ENCODE data around the gene GMDS. TPM values are rescaled to one million over a fixed set of nuclear protein-coding genes. Genes with fewer than 3 reads are reported as not detected.

GMDS gene
- total and polyA plus RNA-seq, 2 donors (not counting 1 experiment from before 2014, with no cell fraction given), result 12.7 to 34.5 TPM

- Histone ChIP-seq H3K79me2 (ENCODE audit: control insufficient read depth, insufficient read depth, low read length) (no peaks in the 10 kb centered on the region), H3K27ac (ENCODE audit: insufficient read depth, low read length) (no peak overlapping the region), H3K27me3 (ENCODE audit: control insufficient read depth, insufficient read depth, low read length) (no peaks in the 10 kb centered on the region), H4K20me1 (ENCODE audit: control insufficient read depth, extremely low read depth, insufficient read depth, low read length) (no peaks in the 10 kb centered on the region), H2AFZ (ENCODE audit: low read length) (no peak overlapping the region), H3K4me2 (ENCODE audit: extremely low read depth, insufficient read depth, low read length) (no peak overlapping the region), H3K4me3 (replicated peaks in 1 of 4; ENCODE audit: control extremely low read depth in 1 of 4, insufficient read depth in 1 of 4, low read depth in 3 of 4, low read length in 4 of 4) (no peak overlapping the region), H3K9me3 (ENCODE audit: control insufficient read depth, insufficient read depth, low read depth, low read length) (no peaks in the 10 kb centered on the region), H3K36me3 (ENCODE audit: control insufficient read depth, insufficient read depth, low read length) (no peaks in the 10 kb centered on the region), H3K9ac (ENCODE audit: insufficient read depth, low read length) (no peak overlapping the region), H3K4me1 (ENCODE audit: control insufficient read depth, extremely low read depth, insufficient read depth, low read length) (no peaks in the 10 kb centered on the region)
- no peak for TF ChIP-seq CTCF (conservative IDR thresholded peaks at IDR 0.05 in 1 of 2, IDR thresholded peaks at IDR 0.05 in 1 of 2; ENCODE audit: low read depth in 1 of 2, low read length in 2 of 2)
- no peak for TF ChIP-seq EZH2 (IDR thresholded peaks at IDR 0.05; ENCODE audit: low read length, missing control alignments)
- no peak for DNase-seq (ENCODE audit: low read depth in 2 of 2)
Observed at GRCh38 chr6:1640476-1640875, 604.9 kb downstream of the GMDS start.

GRCh38 chr6:1639430-1639829 lies 606.0 kb downstream of the GMDS start:
- Histone ChIP-seq H4K20me1 (ENCODE audit: control insufficient read depth, extremely low read depth, insufficient read depth, low read length) (no peaks in the 10 kb centered on the region), H3K9ac (ENCODE audit: insufficient read depth, low read length) (no peak overlapping the region), H3K4me3 (replicated peaks in 1 of 4; ENCODE audit: control extremely low read depth in 1 of 4, insufficient read depth in 1 of 4, low read depth in 3 of 4, low read length in 4 of 4) (no peak overlapping the region), H3K4me1 (ENCODE audit: control insufficient read depth, extremely low read depth, insufficient read depth, low read length) (no peaks in the 10 kb centered on the region), H3K27me3 (ENCODE audit: control insufficient read depth, insufficient read depth, low read length) (no peaks in the 10 kb centered on the region), H3K4me2 (ENCODE audit: extremely low read depth, insufficient read depth, low read length) (no peak overlapping the region), H3K36me3 (ENCODE audit: control insufficient read depth, insufficient read depth, low read length) (no peaks in the 10 kb centered on the region), H3K27ac (ENCODE audit: insufficient read depth, low read length) (no peak overlapping the region), H2AFZ (ENCODE audit: low read length) (no peak overlapping the region), H3K9me3 (ENCODE audit: control insufficient read depth, insufficient read depth, low read depth, low read length) (no peaks in the 10 kb centered on the region), H3K79me2 (ENCODE audit: control insufficient read depth, insufficient read depth, low read length) (no peaks in the 10 kb centered on the region)
- DNase-seq (ENCODE audit: low read depth in 2 of 2), result no peak
- no peak for TF ChIP-seq EZH2 (IDR thresholded peaks at IDR 0.05; ENCODE audit: low read length, missing control alignments)
- TF ChIP-seq CTCF (conservative IDR thresholded peaks at IDR 0.05 in 1 of 2, IDR thresholded peaks at IDR 0.05 in 1 of 2; ENCODE audit: low read depth in 1 of 2, low read length in 2 of 2), result no peak

- no peak overlapping the region for H3K27ac ChIP-seq (ENCODE audit: insufficient read depth, low read length)
- H3K9ac ChIP-seq (ENCODE audit: insufficient read depth, low read length), result no peak overlapping the region
- H2AFZ ChIP-seq (ENCODE audit: low read length), result no peak overlapping the region
- DNase-seq (ENCODE audit: low read depth in 2 of 2), result peak in 1 of 2 donors; percentile 56
- H3K4me2 ChIP-seq (ENCODE audit: extremely low read depth, insufficient read depth, low read length), result no peak overlapping the region
- H3K36me3 ChIP-seq (ENCODE audit: control insufficient read depth, insufficient read depth, low read length), result no peaks in the 10 kb centered on the region
- no peaks in the 10 kb centered on the region for H3K79me2 ChIP-seq (ENCODE audit: control insufficient read depth, insufficient read depth, low read length)
- H3K27me3 ChIP-seq (ENCODE audit: control insufficient read depth, insufficient read depth, low read length), result peaks cover 1% of the 10 kb centered on the region
- H3K4me3 ChIP-seq (replicated peaks in 1 of 4; ENCODE audit: control extremely low read depth in 1 of 4, insufficient read depth in 1 of 4, low read depth in 3 of 4, low read length in 4 of 4), result no peak overlapping the region
- TF ChIP-seq CTCF (conservative IDR thresholded peaks at IDR 0.05 in 1 of 2, IDR thresholded peaks at IDR 0.05 in 1 of 2; ENCODE audit: low read depth in 1 of 2, low read length in 2 of 2) (no peak), EZH2 (IDR thresholded peaks at IDR 0.05; ENCODE audit: low read length, missing control alignments) (no peak)
- H3K4me1 ChIP-seq (ENCODE audit: control insufficient read depth, extremely low read depth, insufficient read depth, low read length), result no peaks in the 10 kb centered on the region
- H4K20me1 ChIP-seq (ENCODE audit: control insufficient read depth, extremely low read depth, insufficient read depth, low read length), result no peaks in the 10 kb centered on the region
- no peaks in the 10 kb centered on the region for H3K9me3 ChIP-seq (ENCODE audit: control insufficient read depth, insufficient read depth, low read depth, low read length)
Observed at GRCh38 chr6:1636971-1637871, 608.2 kb downstream of the GMDS start.

Data from fibroblast of lung (primary cell).